SK-N-SH treated with all-trans-retinoic acid at 6 μM for 48 hours (cell line): ENCODE data around the gene HLA-DPA1.

Experiments
- CREB5 ChIP-seq: fragments of 250-450 bp; sonication (Bioruptor Pico); IDR thresholded peaks from 2 replicates; pipeline ENCODE4 v1.5.1; 2020; ENCODE audit warnings: low read depth, mild to moderate bottlenecking, moderate library complexity
- PATZ1 ChIP-seq: fragments of 250-450 bp; sonication (Bioruptor Pico); IDR thresholded peaks from 2 replicates; pipeline ENCODE4 v1.8.0; 2020; ENCODE audit warnings: mild to moderate bottlenecking, moderate library complexity, borderline replicate concordance
- ZFP30 ChIP-seq: fragments of 450-650 bp; formaldehyde crosslinking; IDR thresholded peaks from 2 replicates; pipeline ENCODE4 v1.5.0; 2022; ENCODE audit warnings: mild to moderate bottlenecking, moderate library complexity
- ZNF565 ChIP-seq: fragments of 450-650 bp; formaldehyde crosslinking; conservative IDR thresholded peaks from 2 replicates; pipeline ENCODE4 v1.5.0; 2020; ENCODE audit warnings: low read depth, mild to moderate bottlenecking, moderate library complexity
- TF ChIP-seq, protein P1 (sequence below): fragments of 250-450 bp; sonication (Bioruptor Pico); IDR thresholded peaks from 2 replicates; pipeline ENCODE4 v1.5.1; 2021; ENCODE audit warnings: mild to moderate bottlenecking, moderate library complexity

- TF ChIP-seq ZFP30 (CRISPR knock-in tag) (no peak), PATZ1 (CRISPR knock-in tag) (no peak), CREB5 (no peak), ZNF565 (CRISPR knock-in tag) (no peak)
- TF ChIP-seq, protein P1, sequence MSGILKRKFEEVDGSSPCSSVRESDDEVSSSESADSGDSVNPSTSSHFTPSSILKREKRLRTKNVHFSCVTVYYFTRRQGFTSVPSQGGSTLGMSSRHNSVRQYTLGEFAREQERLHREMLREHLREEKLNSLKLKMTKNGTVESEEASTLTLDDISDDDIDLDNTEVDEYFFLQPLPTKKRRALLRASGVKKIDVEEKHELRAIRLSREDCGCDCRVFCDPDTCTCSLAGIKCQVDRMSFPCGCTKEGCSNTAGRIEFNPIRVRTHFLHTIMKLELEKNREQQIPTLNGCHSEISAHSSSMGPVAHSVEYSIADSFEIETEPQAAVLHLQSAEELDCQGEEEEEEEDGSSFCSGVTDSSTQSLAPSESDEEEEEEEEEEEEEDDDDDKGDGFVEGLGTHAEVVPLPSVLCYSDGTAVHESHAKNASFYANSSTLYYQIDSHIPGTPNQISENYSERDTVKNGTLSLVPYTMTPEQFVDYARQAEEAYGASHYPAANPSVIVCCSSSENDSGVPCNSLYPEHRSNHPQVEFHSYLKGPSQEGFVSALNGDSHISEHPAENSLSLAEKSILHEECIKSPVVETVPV (CRISPR knock-in tag) = no peak
These were observed 44.4 kb upstream of the HLA-DPA1 start for GRCh38 chr6:33117811-33118277.
